Measurements from ENCODE around the gene CLIC4. TPM values are rescaled to one million over a fixed set of nuclear protein-coding genes. Genes with fewer than 3 reads are reported as not detected.
"Not testable (repeated sequence)": the region's sequence is repeated elsewhere in the genome, so short reads cannot be mapped to it uniquely, and the experiment has no call there.

CLIC4 gene
- total RNA-seq, 1 donor from 2014 or later = 136 TPM

DNA sequence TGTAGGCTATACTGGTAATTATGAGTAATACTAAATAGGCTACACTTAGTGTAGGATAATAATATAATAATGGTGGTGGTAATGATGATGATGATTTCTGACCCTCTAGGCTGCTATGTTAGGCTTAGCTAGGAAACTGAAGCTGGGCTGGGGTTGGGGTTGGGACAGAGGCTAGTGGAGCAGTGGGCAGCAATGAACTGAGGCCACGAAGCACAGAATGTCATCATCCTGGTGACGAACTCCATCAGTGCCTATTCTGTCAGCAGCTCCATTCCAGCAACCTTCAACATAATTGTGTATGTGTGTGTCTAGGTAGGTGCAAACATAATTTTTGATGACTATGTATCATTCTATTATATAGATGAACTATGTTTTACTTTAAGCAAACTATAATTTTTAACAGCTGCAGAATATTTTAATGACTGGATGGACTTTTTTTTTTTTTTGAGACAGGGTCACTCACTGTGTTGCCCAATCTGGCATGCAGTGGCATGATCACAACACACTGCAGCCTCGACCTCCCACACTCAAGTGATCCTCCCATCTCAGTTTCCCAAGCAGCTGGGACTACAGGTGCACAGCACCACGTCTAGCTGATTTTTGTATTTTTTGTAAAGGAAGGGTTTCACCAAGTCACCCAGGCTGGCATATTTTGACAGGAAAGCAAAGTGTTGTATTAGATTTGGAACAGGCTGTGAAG is 12.9 kb upstream of the CLIC4 start:
- Mint-ChIP-seq H3K4me3 (no peak overlapping the region), H3K36me3 (no peaks in the 10 kb centered on the region), H3K9me3 (no peaks in the 10 kb centered on the region), H3K4me1 (peaks cover 20% of the 10 kb centered on the region), H3K27ac (no peak overlapping the region), H3K27me3 (ENCODE audit: low read depth) (no peaks in the 10 kb centered on the region)
- TF ChIP-seq, protein P1, sequence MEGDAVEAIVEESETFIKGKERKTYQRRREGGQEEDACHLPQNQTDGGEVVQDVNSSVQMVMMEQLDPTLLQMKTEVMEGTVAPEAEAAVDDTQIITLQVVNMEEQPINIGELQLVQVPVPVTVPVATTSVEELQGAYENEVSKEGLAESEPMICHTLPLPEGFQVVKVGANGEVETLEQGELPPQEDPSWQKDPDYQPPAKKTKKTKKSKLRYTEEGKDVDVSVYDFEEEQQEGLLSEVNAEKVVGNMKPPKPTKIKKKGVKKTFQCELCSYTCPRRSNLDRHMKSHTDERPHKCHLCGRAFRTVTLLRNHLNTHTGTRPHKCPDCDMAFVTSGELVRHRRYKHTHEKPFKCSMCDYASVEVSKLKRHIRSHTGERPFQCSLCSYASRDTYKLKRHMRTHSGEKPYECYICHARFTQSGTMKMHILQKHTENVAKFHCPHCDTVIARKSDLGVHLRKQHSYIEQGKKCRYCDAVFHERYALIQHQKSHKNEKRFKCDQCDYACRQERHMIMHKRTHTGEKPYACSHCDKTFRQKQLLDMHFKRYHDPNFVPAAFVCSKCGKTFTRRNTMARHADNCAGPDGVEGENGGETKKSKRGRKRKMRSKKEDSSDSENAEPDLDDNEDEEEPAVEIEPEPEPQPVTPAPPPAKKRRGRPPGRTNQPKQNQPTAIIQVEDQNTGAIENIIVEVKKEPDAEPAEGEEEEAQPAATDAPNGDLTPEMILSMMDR (IDR thresholded peaks at IDR 0.05; ENCODE audit: unreplicated experiment) = no peak
- no peak for DNase-seq (ENCODE audit: low spot score in 2 of 2, unreplicated experiment in 2 of 2)

DNA sequence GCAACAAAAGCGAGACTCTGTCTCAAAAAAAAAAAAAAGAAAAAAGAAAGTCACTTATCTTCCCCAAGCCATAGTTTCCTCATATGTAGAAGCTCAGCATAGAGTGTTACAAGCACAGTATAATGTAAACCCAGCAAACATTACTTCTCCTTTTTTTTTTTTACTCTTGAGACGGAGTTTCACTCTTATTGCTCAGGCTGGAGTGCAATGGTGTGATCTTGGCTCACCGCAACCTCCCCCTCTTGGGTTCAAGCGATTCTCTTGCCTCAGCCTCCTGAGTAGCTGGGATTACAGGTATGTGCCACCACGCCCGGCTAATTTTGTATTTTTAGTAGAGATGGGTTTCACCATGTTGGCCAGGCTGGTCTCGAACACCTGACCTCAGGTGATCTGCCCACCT is 11.9 kb upstream of the CLIC4 start:
- H3K27me3 Mint-ChIP-seq (ENCODE audit: low read depth); H3K27ac Mint-ChIP-seq; H3K4me3 Mint-ChIP-seq; H3K9me3 Mint-ChIP-seq; DNase-seq (ENCODE audit: low spot score in 2 of 2, unreplicated experiment in 2 of 2); H3K36me3 Mint-ChIP-seq: not testable (repeated sequence)
- H3K4me1 Mint-ChIP-seq = peaks cover 17% of the 10 kb centered on the region

DNA sequence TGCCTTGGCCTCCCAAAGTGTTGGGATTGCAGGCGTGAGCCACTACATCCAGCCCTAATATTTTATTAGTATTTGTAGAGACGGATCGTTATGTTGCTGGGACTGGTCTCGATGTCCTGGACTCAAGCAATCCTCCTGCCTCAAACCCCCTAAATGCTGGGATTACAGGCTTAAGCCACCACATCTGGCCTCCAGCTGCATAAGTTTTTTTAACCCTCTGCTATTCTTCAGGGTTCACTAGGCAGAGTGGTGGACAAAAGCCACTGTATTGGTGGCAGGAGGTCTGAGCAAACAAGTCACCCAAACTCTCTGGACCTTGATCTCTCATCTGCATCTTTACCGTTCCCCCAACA is 10.1 kb upstream of the CLIC4 start:
- no peak for DNase-seq (ENCODE audit: low spot score in 2 of 2, unreplicated experiment in 2 of 2)
- Mint-ChIP-seq H3K27ac (peak overlapping the region; percentile 90), H3K27me3 (ENCODE audit: low read depth) (no peaks in the 10 kb centered on the region), H3K9me3 (no peaks in the 10 kb centered on the region), H3K4me1 (peaks cover 22% of the 10 kb centered on the region), H3K36me3 (no peaks in the 10 kb centered on the region), H3K4me3 (no peak overlapping the region)
- TF ChIP-seq, protein P1 (IDR thresholded peaks at IDR 0.05; ENCODE audit: unreplicated experiment) = no peak

DNA sequence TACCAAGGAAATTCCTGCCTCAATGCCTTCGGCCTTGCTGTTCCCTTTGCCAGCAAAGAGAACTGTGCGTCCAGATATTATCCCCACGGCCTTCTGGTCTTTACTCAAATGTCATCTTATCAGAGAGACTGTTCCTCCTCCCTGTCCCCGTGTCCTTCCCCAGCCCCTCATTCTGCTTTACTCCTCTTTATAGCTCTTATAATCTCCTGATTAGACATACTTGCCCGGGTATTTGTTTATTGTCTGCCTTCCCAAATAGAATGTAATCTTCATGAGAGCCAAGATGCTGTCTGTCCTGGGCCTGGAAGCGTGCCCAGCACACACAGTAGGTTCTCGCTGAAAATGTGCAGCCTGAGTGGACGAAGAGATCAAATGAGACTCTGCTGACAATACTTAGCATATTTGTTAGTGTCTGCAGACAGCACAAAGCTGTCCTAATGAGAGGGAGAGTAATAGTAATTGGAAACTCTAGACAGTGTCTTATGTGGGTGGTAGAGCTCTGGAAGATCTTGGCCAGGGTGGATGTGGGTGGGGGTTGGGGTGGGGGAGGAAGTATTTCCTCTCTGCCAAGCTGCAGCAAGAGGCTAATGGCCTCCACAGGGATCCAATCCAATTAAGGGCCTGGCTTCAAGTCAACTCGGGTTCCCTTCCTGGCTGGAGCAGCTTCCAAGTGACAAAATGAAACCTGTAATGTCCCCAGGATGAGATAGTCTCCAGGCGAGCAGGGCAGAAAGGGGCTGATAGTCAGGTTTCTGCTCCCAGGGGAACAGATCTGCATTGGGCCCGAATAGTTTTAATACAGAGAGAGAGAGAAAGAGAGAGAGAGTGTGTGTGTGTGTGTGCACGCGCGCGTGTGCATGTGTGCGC is 9.5 kb upstream of the CLIC4 start:
- H3K4me3 Mint-ChIP-seq = no peak overlapping the region
- TF ChIP-seq, protein P1 (IDR thresholded peaks at IDR 0.05; ENCODE audit: unreplicated experiment) = no peak
- DNase-seq (ENCODE audit: low spot score in 2 of 2, unreplicated experiment in 2 of 2) = no peak
- H3K27me3 Mint-ChIP-seq (ENCODE audit: low read depth) = no peaks in the 10 kb centered on the region
- H3K4me1 Mint-ChIP-seq = peaks cover 21% of the 10 kb centered on the region
- H3K36me3 Mint-ChIP-seq = no peaks in the 10 kb centered on the region
- peak overlapping the region; percentile 90 for H3K27ac Mint-ChIP-seq
- no peaks in the 10 kb centered on the region for H3K9me3 Mint-ChIP-seq

DNA sequence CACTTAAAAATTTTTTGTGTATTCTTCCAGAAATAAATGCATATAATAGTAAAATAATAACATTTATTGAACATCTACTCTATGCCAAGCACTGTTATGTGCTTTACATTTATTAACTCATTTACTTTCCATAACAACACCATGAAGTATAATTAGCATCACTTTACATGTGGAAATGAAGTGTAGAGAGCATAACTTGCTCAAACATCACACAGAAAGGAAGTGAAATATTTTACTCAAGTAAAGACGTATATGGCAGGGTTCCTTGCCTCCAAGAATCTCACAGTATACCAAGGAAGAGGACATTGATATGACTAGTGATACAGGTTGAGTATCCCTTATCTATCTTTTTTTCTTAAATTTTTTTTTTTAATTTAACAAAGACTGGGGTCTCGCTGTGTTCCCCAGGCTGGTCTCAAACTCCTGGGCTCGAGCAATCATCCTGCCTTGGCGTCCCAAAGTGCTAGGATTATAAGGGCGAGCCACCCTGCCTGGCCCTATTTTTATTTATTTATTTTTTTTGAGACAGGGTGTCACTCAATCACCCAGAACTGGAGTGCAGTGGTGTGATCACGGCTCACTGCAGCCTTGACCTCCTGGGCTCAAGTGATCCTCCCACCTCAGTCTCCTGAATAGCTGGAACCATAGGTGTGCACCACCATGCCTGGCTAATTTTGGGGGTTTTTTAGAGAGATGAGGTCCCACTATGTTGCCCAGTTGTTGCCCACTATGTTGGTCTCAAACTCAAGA is 7.7 kb upstream of the CLIC4 start:
- no peak for DNase-seq (ENCODE audit: low spot score in 2 of 2, unreplicated experiment in 2 of 2)
- TF ChIP-seq, protein P1 (IDR thresholded peaks at IDR 0.05; ENCODE audit: unreplicated experiment) = no peak
- Mint-ChIP-seq H3K9me3 (no peaks in the 10 kb centered on the region), H3K27ac (no peak overlapping the region), H3K36me3 (no peaks in the 10 kb centered on the region), H3K27me3 (ENCODE audit: low read depth) (no peaks in the 10 kb centered on the region), H3K4me3 (no peak overlapping the region), H3K4me1 (peaks cover 30% of the 10 kb centered on the region)
